Rectal smooth muscle tissue (tissue), 1 donor: ENCODE results near the gene EPS8L3.
"Not testable (repeated sequence)": the region's sequence is repeated elsewhere in the genome, so short reads cannot be mapped to it uniquely, and the experiment has no call there.

Experiments used
- H3K27ac ChIP-seq: one replicate; pipeline ENCODE4 v1.7.0; 2013; ENCODE audit warnings: low read depth, low read length, inconsistent platforms
- H3K27me3 ChIP-seq: one replicate; pipeline ENCODE4 v1.7.0; 2013; ENCODE audit warnings: low read length; ENCODE audit not compliant: control insufficient read depth, insufficient read depth
- H3K36me3 ChIP-seq: one replicate; pipeline ENCODE4 v1.7.0; 2013; ENCODE audit warnings: low read length; ENCODE audit not compliant: control insufficient read depth, insufficient read depth
- H3K4me1 ChIP-seq: one replicate; pipeline ENCODE4 v1.7.0; 2013; ENCODE audit warnings: low read length; ENCODE audit not compliant: control insufficient read depth, insufficient read depth
- H3K4me3 ChIP-seq: one replicate; pipeline ENCODE4 v1.7.0; 2013; ENCODE audit warnings: low read length
- H3K9ac ChIP-seq: one replicate; pipeline ENCODE4 v1.7.0; 2013; ENCODE audit warnings: low read length

Gene EPS8L3

DNA sequence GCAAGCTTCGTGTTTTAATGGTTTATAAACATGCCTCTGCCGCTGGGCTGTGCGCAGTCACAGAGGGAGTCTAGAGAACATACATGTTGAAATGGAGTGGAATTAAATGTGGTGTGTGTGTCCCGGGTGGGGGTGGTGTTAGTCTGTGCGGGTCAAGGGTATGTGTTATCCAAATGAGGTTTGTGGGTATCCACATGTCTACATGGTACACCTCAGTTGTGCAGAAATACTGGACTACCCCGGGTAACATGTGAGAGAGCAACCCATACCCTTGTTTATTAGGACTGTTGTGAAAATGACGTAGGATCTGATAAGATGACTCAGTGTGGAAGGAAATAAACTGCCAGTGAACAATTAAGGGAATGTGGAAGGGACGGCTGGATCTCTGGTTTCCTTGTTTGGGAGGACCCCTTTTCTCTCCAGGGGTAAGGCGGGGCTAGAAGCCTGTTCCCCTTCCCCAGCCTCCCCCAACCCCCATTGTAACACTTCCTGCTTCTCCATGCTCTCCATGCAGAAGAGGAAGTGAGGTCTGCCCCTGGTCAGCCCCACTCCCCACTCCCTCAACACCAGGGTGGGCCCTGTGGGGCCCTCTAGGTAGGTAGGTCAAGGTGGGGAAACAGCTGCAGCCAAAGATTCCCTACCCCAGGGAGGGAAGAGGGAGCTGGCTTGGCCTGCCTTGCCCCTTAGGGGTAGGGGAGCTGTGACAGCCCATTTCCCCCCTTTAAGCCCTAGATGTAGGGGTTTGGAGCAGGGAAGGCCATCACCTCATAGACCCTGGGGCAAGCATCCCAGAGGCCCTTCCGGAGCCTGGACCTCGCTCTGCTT lies 690 bp downstream of the EPS8L3 start:
- Histone ChIP-seq H3K27ac (no peak overlapping the region), H3K27me3 (no peaks in the 10 kb centered on the region), H3K36me3 (no peaks in the 10 kb centered on the region), H3K4me1 (no peaks in the 10 kb centered on the region), H3K4me3 (peak overlapping the region; percentile 74), H3K9ac (peak overlapping the region; percentile 88)

DNA sequence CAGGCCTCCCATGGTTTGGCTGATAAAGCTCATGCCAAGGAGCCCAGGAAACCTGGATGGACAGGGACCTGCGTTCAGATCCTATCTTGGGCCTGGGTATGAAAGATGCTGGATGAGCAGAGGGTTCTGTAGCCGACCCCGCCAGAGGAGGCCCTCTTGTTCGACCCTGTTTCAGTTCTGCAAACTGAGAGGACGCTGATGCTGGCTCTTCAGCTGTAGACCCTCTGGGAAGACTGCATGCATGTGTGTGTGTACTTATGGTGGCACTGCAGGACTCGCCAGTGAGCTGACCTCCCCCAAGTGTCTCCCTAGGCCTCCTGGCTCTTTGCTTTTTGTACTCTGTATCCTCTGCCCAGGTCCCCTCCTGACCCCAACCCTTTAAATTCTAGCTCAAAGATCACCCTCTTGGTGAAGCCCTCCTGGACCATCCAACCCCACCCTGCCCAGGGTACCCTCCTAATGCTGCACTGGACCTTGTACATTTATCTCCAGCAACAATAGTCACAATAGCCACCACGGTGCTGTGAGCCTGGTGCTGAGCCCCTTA lies 1.6 kb downstream of the EPS8L3 start:
- no peak overlapping the region for H3K9ac ChIP-seq
- peak overlapping the region; percentile 74 for H3K4me3 ChIP-seq
- H3K4me1 ChIP-seq: no peaks in the 10 kb centered on the region
- no peaks in the 10 kb centered on the region for H3K27me3 ChIP-seq
- no peaks in the 10 kb centered on the region for H3K36me3 ChIP-seq
- H3K27ac ChIP-seq: no peak overlapping the region

DNA sequence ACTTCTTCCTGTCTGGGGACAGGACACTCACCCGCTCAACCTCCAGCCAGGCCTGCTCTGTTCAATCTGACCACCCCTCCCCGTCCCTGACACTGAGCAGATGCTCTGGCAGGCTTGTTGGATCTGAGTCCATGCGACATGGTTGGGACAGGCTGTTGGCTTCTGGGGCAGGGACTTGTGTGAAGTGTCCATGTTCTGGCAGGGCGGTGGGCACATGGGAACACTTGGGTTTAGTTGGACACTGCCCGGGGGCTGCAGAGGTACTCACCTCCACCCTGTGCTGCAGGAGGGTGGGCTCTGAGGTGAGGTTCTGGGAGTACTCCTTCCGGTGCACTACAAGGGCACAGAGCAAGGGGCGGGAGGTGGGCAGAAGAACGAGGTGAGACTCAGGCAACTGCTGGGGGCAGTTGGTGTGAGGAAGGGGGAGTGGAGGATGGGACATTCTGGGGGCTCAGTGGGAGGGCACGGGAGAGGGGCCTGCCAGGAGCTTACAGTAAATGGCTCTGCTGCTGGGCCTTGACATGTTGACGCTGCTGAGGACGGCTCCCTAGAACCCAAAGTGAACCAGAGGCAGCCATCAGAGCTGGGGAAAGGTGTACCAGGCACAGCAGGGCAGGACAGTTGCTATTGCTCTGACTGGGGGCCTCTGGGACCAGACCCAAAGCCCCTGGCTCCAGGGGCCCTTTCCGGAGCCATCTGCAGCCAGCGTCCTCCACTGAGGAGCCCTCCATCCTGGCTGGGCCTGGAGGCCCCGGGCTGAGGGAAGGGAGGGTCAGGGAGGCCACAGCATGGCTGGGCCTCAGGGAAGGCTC lies 2.3 kb downstream of the EPS8L3 start:
- H3K36me3 ChIP-seq: no peaks in the 10 kb centered on the region
- H3K27ac ChIP-seq: no peak overlapping the region
- no peaks in the 10 kb centered on the region for H3K4me1 ChIP-seq
- no peaks in the 10 kb centered on the region for H3K27me3 ChIP-seq
- no peak overlapping the region for H3K9ac ChIP-seq
- H3K4me3 ChIP-seq: no peak overlapping the region

- H3K27me3 ChIP-seq: no peaks in the 10 kb centered on the region
- no peaks in the 10 kb centered on the region for H3K4me1 ChIP-seq
- no peaks in the 10 kb centered on the region for H3K36me3 ChIP-seq
- H3K27ac ChIP-seq: no peak overlapping the region
- no peak overlapping the region for H3K4me3 ChIP-seq
- no peak overlapping the region for H3K9ac ChIP-seq
These were observed 3.0 kb downstream of the EPS8L3 start for GRCh38 chr1:109760581-109761226.

GRCh38 chr1:109759513-109760334 lies 4.0 kb downstream of the EPS8L3 start:
- Histone ChIP-seq H3K36me3 (no peaks in the 10 kb centered on the region), H3K9ac (no peak overlapping the region), H3K4me3 (no peak overlapping the region), H3K4me1 (no peaks in the 10 kb centered on the region), H3K27ac (no peak overlapping the region), H3K27me3 (no peaks in the 10 kb centered on the region)

GRCh38 chr1:109757936-109758786 lies 5.6 kb downstream of the EPS8L3 start:
- Histone ChIP-seq H3K9ac (no peak overlapping the region), H3K4me1 (no peaks in the 10 kb centered on the region), H3K36me3 (no peaks in the 10 kb centered on the region), H3K27ac (no peak overlapping the region), H3K4me3 (no peak overlapping the region), H3K27me3 (no peaks in the 10 kb centered on the region)

DNA sequence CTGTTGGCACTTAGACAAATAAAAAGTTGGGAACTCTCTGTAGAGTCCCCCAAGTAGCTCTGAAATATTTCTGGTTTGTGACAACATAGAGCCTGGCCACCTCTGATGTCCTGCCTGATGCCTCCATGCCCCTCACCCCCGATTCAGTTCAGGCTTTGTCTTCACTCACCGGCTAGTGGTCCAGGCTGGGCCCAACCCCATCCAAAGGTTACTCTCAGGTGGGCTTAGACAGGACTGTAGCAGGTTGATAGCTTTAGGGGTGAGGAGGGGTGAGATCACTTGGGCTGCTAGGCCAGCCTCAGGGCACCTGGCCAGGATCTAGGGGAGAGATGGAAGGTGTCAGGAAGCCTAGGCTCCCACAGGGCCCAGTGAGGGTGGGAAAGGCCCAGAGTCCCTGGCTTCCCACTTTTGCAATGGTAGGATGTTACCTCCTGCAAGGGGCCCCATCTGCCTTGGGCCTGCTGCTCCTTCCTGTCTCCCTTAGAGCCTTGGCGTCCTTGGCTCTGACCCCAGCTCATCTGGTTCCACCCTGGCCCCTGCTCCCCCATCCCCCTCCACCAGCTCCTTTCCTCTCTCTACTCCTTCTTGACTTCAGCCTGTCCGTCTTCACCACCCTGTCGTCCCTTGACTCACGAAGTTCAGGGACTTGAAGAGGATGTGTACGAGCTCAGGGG lies 6.7 kb downstream of the EPS8L3 start:
- no peak overlapping the region for H3K27ac ChIP-seq
- H3K4me3 ChIP-seq: no peak overlapping the region
- H3K36me3 ChIP-seq: peaks cover under 1% of the 10 kb centered on the region
- no peaks in the 10 kb centered on the region for H3K4me1 ChIP-seq
- H3K27me3 ChIP-seq: no peaks in the 10 kb centered on the region
- no peak overlapping the region for H3K9ac ChIP-seq

- H3K36me3 ChIP-seq, H3K27ac ChIP-seq, H3K9ac ChIP-seq, H3K4me3 ChIP-seq, H3K27me3 ChIP-seq, H3K4me1 ChIP-seq: not testable (repeated sequence)
These were observed 7.4 kb downstream of the EPS8L3 start for GRCh38 chr1:109756325-109756724.

DNA sequence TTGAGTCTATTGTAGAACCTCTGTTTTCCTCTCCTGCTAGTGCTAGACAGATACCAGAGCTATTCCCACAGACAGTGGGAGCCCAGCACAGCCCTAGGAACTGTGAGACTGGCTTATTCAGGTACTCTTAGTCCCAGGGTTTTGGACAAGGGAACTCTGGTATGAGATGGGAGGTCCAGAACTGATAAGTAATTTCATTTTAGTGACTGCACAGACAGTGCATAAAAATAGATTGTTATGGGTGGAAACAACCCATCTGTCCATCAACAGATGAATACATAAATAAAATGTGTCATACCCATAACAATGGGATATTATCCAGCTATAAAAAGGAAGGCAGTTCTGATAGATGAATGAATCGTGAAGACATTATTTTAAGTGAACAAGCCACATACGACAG lies 9.0 kb downstream of the EPS8L3 start:
- no peak overlapping the region for H3K4me3 ChIP-seq
- H3K27me3 ChIP-seq: no peaks in the 10 kb centered on the region
- H3K9ac ChIP-seq: no peak overlapping the region
- H3K27ac ChIP-seq: no peak overlapping the region
- H3K36me3 ChIP-seq: peaks cover 3% of the 10 kb centered on the region
- H3K4me1 ChIP-seq: no peaks in the 10 kb centered on the region

DNA sequence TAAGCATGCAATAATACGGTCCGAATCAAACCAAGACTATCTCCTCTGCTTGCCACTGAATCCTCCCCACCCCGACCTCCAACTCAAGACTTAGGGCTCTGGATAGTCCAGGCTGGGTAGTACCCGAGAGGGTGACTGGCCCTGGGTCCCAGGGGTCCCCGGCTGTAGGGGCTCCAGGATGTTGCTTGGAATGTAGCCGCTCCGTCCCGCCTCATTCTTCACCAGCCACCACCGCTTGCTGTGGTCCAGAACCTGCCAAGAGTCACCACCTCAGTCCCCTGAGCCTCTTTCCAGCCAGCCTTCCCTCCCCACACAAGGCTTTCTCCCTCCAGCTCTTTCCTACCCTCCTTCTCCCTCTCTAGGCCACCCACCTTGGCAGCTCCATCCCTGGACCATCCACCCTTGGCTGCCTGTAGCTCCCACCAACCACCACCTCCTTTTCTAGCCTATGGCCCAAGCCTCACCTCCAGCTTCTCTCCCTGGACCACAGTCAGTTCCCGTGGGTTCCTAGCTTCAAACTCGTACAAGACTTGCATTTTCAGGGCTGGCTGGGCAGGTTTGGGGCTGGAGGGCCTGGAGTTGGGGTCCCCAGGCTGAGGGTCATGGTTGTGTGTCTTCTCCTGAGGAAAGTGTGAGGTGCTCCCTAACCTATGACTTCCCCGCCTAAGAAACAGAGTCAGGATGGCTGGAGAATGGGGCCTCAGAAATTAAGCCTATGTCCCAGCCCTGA lies 12.0 kb downstream of the EPS8L3 start:
- H3K9ac ChIP-seq: no peak overlapping the region
- no peaks in the 10 kb centered on the region for H3K27me3 ChIP-seq
- H3K27ac ChIP-seq: no peak overlapping the region
- no peak overlapping the region for H3K4me3 ChIP-seq
- H3K36me3 ChIP-seq: peaks cover 3% of the 10 kb centered on the region
- no peaks in the 10 kb centered on the region for H3K4me1 ChIP-seq
